Stimulated activated CD8-positive, alpha-beta memory T cell treated with anti-CD3 and anti-CD28 coated beads, Interleukin-15, amount 100 ng/mL, for 48 hours (primary cell): ENCODE results near the gene CSPG4.

Source experiments
- DNase-seq, 2 donors: peaks; one replicate each; pipeline ENCODE4 v3.0.0-alpha.2; 2020; ENCODE audit warnings: low read depth in 2 of 2

Gene CSPG4

GRCh38 chr15:75669191-75669878, 43.3 kb downstream of the CSPG4 start:
- DNase-seq = no peak

GRCh38 chr15:75666823-75667501, 45.7 kb downstream of the CSPG4 start:
- DNase-seq = no peak

- no peak for DNase-seq
Observed at GRCh38 chr15:75663931-75664421, 48.7 kb downstream of the CSPG4 start.

DNA sequence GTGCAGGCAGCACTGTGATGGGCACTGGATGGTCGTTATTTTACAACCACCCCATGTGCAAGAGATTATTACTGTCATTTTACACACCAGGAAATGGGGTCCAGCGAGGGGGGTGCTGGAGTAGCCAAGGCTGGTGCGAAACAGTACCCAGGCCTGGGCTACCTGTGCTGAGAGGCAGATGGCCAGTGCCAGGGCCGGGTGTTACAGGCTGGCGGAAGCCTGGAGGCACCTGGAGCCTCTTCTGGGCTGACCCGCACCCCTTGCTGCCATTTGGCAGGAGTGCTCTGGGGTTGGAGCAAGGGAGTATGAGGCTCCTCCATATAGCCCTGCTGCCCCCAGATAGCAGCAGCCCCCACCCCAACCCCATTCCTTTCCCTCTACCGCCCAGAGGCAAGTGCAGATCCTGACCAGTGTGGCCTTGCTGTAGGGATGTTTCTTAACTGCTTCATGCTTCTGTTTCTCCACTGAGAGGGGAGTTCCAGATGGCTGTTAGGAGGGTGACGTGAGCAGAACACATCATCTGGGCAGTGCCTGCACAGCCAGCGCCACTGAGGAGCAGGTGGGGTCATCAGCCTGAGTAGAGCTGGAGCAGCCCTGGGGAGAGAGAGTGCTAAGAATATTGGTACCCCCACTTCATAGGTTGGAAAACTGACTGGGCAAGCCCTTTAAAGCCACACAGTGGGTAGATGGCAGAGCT, 49.7 kb downstream of the CSPG4 start:
- DNase-seq = no peak

GRCh38 chr15:75661756-75662140, 50.9 kb downstream of the CSPG4 start:
- DNase-seq = no peak

- DNase-seq = no peak
Observed at GRCh38 chr15:75661100-75661755, 51.4 kb downstream of the CSPG4 start.

- DNase-seq = no peak
Observed at GRCh38 chr15:75659928-75660645, 52.6 kb downstream of the CSPG4 start.

DNA sequence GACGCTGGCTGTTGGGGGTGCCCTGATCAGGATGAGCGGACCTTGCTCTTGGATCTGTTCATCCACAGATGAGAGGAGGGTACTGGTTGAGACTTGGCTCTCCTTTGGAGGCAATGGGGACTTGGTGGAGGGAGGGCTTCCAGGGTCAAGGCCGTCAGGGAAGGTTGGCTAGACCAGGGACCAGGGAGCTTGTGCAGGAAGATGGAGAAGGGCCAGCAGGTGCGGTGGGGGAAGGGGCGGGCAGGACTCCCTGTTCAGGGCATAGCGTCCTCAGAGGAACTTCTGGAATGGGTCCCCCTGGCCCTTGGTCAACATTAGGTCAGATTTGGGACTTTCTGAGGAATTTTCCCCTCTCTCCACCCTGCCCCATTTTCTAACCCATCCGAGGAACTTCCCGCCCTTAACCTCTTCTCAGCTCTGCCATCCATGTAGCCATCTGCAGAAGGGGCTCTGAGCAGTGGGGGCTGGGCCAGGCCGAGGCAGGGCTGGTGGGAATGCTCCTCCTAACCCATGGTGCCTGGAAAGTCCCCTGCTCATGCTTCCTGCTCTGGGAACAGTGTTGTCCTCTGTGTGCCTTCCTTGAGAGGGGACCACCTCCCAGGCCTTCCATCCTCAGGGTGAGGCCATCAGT, 53.4 kb downstream of the CSPG4 start:
- DNase-seq = no peak

GRCh38 chr15:75656813-75657212, 55.8 kb downstream of the CSPG4 start:
- no peak for DNase-seq

- DNase-seq = no peak
Observed at GRCh38 chr15:75656331-75656730, 56.3 kb downstream of the CSPG4 start.

DNA sequence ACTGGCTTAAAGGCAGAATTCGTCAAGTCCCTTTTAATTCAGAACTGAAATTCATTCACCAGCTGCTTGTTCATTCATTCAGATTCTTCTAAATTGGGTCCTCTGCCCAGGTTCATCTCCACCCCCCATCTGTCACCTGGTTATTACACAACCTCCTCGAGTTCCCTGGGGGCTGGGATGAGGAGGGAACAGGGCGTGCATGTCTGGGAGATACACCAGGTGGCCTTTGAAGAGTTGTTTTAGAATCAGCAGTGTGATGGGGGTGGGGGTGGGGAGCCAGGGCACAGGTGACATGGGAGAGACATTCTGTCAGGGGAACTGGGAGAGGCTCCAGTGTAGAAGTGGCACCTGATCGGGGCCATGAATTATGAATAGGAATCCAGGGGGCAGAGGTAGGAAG, 56.7 kb downstream of the CSPG4 start:
- no peak for DNase-seq

- no peak for DNase-seq
Observed at GRCh38 chr15:75654201-75654907, 58.3 kb downstream of the CSPG4 start.

DNA sequence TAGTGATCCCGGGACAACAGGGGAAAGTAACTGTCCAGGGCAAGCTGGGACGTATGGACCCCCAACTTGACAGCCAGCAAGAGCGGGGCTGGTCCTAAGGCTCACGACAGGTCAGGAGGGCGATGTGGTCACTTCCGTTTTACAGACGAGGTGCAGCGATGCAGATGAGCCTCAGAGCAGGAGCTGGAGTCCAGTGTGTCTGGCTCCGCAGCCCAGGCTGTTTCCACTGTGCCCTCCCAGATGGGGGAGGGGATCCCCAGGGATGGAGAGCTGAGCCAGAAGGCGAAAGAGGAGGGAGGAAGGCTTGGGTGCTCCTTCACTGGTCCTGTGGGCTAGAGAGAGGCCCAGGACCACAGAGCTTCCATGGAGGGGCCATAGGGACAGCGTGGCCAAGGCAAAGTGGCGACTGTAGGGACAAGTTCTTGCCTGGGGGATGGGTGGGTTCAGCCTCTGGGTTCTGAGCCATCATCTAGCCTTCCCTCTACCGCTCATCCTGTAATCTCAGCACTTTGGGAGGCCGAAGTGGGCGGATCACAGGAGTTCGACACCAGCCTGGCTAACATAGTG, 59.2 kb downstream of the CSPG4 start:
- DNase-seq = no peak

- no peak for DNase-seq
Observed at GRCh38 chr15:75651810-75652543, 60.7 kb downstream of the CSPG4 start.

DNA sequence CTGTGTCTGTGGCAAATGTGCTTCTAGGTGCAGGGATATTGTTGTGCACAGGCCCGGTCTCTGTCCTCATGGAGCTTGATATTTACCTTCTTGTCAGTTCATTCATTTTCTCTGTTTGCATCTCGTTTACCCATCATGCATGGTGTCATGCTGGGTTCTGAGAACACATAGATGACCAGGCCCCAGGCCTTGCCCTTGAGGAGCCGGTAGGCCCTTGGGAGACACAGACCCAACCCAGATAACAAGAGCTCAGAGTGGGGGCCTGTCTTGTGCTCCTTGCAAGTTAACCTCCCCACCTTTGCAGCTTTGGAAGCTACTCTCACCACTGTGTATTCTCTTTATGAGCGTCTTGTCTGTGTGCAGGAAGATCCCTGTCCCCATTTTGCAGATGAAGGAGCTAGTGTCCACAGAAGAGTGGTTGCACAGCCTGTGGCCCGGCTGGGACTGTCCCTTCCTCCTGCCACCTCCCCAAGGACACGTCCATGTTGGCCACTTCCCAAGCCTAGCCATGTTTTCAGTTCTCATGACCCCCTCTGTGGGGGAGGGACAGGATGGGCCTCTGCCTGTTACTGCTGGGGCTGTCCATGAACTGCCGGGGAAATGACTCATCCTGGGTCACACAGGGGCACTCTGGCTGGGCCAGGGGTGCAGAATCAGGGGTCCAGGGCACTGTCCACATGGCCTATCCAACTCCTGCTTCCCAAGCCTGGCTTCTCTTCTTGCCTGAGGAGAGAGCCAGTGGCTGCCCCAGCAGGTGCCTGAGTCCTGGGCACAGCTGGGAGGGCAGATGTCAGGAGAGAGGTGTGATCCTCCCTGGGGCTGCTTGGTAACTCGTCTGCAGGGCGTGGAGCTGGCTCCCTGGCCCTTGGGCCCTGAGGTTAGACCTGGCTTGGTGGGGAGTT, 61.5 kb downstream of the CSPG4 start:
- no peak for DNase-seq

DNA sequence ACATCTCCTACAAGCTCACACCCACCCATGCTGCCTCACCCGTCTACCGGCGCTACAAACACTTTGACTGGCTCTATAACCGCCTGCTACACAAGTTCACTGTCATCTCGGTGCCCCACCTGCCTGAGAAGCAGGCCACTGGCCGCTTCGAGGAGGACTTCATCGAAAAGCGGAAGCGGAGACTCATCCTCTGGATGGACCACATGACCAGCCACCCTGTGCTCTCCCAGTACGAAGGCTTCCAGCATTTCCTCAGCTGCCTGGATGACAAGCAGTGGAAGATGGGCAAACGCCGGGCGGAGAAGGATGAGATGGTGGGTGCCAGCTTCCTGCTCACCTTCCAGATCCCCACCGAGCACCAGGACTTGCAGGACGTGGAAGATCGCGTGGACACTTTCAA, 62.8 kb downstream of the CSPG4 start:
- no peak for DNase-seq

GRCh38 chr15:75649045-75649761, 63.4 kb downstream of the CSPG4 start:
- DNase-seq = no peak
